HEK293 (cell line): ENCODE measurements around the gene TMEM41B.

Source experiments
- GFI1B ChIP-seq: fragments of 450-650 bp; formaldehyde crosslinking; IDR thresholded peaks from 2 replicates; pipeline ENCODE4 v1.5.1; 2016; ENCODE audit warnings: missing biosample characterization, missing genetic modification characterization
- REST ChIP-seq: fragments of 450-650 bp; formaldehyde crosslinking; IDR thresholded peaks from 2 replicates; pipeline ENCODE4 v1.5.1; 2016; ENCODE audit warnings: missing biosample characterization, missing genetic modification characterization
- ZNF157 ChIP-seq: fragments of 450-650 bp; formaldehyde crosslinking; IDR thresholded peaks from 2 replicates; pipeline ENCODE4 v1.5.1; 2016; ENCODE audit warnings: missing biosample characterization, missing genetic modification characterization
- ZNF274 ChIP-seq, 2 experiments: fragments of 200-500 bp in 1 of 2; fragments of 450-650 bp in 1 of 2; sonication (Bioruptor generic) in 1 of 2; formaldehyde crosslinking in 1 of 2; IDR thresholded peaks; 2 replicates each; pipeline versions ENCODE4 v1.5.1 to v1.6.1; 2014 to 2016; ENCODE audit warnings: borderline replicate concordance in 1 of 2, inconsistent platforms in 1 of 2, low read length in 1 of 2, missing biosample characterization in 1 of 2, missing genetic modification characterization in 1 of 2
- ZNF585B ChIP-seq: fragments of 450-650 bp; formaldehyde crosslinking; IDR thresholded peaks from 2 replicates; pipeline ENCODE4 v1.5.1; 2016; ENCODE audit warnings: missing biosample characterization, missing genetic modification characterization
- ZSCAN18 ChIP-seq: fragments of 450-650 bp; formaldehyde crosslinking; IDR thresholded peaks from 2 replicates; pipeline ENCODE4 v1.5.1; 2016; ENCODE audit warnings: missing biosample characterization, missing genetic modification characterization

DNA sequence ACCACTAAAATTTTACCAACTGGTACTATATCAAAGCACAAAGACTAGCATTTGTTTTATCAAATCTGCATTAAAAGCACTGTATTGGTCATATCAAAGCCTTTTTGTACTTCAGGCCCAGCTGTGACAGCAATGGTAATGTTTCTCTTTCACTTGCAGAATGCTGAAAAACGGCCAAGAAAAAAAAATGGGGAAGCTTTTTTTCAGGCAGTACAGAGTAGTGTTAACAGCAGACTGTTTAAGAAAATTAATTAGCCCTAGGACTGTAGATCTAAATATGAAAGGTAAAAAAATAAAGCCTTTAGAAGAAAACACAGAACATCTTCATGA lies 82.6 kb downstream of the TMEM41B start:
- TF ChIP-seq ZNF274 (IDR thresholded peaks at IDR 0.05; ENCODE audit: low read length) = no peak
- no peak for TF ChIP-seq ZNF274 (tag by site-specific recombination; IDR thresholded peaks at IDR 0.05; ENCODE audit: borderline replicate concordance)
- TF ChIP-seq ZNF585B (tag by site-specific recombination) = no peak
- TF ChIP-seq ZSCAN18 (tag by site-specific recombination) = no peak
- TF ChIP-seq REST = no peak
- TF ChIP-seq GFI1B (tag by site-specific recombination) = no peak
- TF ChIP-seq ZNF157 (tag by site-specific recombination) = no peak
